ENCODE results near the gene ARHGAP18. TPM values are rescaled to one million over a fixed set of nuclear protein-coding genes. Genes with fewer than 3 reads are reported as not detected.

ARHGAP18 gene
- total RNA-seq, 1 donor from 2014 or later, result 24.4 TPM

DNA sequence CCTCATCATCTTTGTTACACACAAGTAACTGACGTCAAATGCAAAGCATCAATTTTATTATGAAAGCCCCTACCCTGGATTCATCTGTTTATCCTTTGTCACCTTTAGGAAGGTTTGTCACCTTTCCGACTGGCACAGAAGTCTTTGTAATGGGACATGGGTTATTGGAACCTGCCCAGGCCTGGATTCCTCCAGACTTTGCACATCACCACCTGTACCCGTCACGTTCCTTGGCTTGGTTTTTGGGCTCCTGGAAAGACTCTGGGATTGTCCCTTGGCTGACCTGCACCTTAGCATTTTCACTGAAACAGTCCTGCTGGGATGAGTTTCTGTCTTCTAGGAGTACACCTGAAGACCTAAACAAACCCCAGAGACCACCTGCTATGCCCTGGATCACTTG is 15.4 kb upstream of the ARHGAP18 start:
- DNase-seq (ENCODE audit: low spot score), result no peak

DNA sequence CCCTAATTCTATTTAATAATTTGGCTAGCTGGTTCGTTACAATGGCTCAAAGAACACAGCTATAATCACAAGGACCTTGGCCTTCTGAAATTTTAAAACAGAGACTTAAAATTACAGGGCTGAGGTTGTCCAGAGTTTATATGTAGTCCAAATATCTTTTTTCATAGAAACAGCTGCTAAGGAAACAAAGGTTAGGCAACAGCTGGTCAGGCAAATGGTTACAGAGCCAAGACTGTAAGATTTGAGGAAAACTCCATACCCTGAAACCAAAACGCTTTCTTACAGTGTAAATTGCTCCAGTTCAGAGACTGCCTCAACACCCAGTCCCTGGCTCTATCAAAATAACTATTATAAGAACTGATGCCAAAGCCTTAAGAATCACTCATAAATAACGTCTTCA is 9.7 kb upstream of the ARHGAP18 start:
- DNase-seq (ENCODE audit: low spot score), result no peak

DNA sequence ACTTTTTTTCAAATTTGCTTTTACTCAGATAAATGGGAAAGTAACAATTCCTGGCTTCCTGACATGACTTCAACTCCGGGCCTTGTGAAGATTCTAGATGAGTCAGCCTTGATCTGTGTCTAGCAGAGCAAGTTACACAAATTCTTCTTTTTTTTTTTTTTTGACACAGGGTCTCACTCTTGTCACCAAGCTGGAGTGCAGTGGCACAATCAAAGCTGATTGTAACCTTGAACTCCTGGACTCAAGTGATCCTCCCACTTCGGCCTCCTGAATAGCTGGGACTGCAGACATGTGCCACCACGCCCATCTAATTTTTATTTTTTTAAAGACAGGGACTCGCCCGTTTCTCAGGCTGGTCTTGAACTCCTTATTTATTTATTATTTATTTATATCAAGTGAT is 7.3 kb upstream of the ARHGAP18 start:
- no peak for DNase-seq (ENCODE audit: low spot score)

DNA sequence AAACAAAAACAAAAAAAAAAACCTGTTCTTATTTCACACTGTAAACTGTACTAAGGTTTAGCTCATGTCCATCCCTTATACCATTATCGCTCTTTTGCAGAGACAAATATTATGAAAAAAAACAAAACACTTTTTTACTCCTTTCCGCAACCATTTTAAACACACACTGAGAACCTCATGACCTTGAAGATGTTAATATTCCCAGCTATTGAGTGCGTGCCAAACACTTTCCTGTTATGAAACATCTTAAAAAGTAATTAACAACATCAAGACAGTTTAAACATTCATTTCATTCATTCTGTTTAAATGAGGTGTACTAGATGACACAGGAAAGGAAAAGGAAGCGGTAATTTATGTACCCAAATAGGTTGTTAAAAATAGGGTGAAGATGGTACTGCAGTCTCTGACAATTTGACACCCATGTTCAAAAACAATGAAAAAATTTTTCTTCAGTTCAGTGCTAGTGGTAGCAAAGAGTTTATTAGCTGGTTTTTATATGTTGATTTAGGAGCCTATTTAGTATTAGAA is 3.9 kb upstream of the ARHGAP18 start:
- no peak for DNase-seq (ENCODE audit: low spot score)

DNA sequence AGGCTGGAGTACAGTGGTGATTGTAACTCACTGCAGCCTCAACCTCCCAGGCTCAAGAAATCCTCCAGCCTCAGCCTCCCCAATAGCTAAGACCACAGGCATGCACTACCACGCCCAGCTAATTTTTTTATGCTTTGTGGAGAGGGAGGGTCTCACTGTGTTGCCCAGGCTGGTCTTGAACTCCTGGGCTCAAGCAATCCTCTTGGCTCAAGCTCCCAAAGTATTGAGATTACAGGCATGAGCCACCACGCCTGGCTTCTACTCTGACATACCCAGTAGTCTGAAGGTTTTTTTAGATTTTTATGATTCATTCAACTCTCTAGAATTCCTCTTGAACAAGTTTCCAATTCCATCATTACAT is 1.3 kb upstream of the ARHGAP18 start:
- DNase-seq (ENCODE audit: low spot score), result no peak

DNA sequence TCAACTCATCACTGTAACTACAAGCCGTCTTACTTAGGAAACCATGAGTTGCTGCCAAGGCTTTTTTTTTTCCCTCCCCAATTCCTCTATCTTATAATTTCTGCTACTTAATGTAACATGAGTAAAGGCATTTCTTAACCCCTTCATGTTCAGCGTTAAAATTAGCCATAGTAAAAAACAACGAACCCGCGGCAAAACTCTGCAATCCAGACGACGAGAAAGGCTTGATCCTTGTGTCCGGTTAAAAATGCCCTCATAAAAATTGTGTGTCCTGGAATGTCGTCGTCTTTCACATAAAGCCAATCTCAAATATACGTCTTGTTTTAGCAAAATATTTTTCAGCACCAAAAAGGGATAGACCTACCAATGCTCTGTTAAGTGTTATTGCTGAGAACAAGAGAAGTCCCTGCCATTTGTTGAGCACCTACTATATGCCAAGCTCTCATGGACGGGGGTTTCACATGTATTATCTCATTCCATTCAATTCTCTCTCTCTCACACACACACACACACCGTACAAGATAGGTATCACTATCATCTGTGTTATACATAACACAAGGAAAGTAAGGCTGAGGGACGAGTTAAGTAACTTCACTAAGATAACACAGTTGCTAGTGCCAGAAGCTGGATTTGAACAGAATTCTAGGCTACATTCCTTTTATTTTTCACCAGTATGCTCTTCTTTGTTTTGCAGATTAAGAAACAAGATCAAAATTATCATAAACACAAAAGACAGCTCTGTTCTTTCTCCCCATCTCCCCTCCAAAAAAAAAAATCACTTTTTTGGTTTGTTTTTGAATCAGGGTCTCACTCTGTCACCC is 683 bp upstream of the ARHGAP18 start:
- DNase-seq (ENCODE audit: low spot score), result no peak

DNA sequence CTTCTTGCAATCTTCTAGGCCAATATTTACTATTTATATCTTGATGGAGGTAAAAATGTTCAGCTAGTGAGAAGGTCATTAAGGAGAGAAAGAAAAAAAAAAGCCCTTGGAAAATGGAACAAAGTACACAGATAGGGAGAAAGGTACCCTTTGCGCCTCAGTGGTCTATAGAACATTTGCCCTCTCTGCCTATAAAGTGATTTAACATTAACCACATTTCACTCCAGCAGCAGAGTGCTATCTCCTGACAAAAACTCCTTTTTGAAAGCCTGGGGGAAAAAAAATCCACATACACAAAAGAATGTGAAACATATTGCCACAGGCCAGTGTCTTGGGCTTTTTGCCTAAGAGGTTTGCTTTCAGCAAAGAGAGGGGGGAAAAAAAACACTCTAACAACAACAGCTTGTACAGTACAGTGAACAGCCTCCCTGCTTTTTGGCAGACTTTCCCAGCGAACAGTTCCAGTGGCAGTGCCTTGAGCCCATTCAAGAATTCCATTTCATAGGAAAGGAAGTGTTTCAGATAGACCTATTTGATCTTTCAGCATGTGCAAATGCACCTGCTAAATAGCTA is 695 bp downstream of the ARHGAP18 start:
- DNase-seq (ENCODE audit: low spot score), result no peak

DNA sequence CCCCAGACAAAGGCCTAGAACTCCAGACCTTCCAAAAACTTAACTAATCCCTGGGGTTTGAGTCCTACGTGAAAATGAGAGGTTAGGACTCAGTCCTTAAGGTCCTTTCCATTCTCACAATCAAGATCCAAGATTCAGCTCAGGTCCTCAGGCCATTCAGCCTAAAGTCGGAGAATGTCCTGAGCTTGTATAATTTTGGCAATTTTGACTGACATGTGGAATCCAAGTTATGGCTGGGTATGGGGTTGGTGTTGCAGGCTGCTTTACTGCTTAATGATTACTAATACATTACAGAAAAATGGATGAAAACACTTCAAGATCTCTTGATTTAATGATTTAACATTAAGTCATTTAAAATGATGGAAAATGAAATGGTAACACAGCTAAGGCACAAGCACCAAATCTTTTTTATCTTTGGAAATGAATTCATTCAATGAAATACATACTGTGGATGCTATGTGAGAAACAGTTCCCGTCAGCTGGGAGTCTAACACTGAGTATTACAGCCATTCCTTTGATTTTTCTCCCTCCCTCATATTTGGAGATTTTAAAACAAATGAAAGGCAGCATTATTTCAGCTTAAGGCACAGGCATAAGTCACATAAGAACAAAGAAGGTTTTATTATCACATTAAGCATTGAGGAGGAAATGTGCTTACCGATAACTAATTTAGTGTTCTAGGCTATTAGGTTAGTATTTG is 1.3 kb downstream of the ARHGAP18 start:
- DNase-seq (ENCODE audit: low spot score), result no peak

DNA sequence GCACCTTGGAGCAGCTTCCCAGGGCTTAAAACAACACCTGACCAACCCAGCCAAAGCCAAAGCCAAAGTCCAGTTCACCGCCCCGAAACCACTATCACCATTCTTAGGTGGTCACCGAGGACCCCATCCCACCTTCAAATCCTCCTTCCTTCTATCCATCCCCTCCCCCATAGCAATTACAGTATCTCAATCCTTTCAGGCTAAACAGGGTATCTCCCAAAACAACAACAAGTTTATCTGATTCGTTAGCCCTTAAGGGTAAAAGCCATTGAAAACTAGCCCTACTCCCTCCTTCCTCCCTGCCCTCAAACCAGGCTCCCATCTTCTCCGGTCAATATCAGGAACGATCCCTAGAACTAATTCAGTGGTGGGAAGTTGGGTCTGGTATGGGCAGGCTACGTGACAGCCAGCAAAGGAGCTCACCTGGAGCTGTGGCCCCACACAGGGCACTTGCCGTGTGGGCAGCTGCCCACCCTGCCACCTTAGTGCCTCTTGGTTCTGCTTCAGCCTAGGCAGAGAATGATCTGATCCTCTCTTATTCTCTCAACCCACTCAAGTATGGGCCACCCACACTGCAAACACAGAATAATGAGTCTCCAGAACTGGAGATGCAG is 2.0 kb downstream of the ARHGAP18 start:
- DNase-seq (ENCODE audit: low spot score), result no peak

DNA sequence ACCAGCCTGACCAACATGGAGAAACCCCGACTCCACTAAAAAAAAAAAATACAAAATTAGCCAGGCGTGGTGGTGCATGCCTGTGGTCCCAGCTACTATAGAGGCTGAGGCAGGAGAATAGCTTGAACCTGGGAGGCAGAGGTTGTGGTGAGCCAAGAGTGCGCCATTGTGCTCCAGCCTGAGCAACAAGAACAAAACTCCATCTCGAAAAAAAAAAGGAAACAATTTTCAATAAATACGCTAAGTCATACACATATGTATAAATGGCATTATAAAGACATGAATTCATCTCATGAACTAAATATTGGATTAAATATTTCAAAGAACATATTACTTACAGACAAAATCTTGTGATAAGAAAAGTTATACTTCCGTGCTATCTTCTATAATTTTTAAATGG is 2.9 kb downstream of the ARHGAP18 start:
- no peak for DNase-seq (ENCODE audit: low spot score)

DNA sequence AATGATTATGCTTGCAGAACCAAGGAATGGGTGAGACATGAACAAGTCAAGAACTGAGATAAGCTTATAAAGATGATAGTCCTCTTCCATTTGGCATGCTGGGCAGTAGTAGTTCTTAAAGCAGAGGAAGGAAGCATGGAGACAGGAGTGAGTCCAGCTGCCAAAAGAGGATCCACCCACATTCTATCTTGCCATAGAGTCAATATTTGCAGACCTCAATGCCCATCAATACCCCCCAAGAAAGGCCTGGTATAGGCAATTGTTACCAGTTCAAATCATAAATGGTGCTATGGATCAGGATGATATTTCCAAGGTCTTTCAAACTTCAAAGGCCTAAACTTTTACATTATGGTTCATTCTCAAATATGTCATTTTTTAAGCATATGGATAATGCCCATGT is 4.8 kb downstream of the ARHGAP18 start:
- no peak for DNase-seq (ENCODE audit: low spot score)

DNA sequence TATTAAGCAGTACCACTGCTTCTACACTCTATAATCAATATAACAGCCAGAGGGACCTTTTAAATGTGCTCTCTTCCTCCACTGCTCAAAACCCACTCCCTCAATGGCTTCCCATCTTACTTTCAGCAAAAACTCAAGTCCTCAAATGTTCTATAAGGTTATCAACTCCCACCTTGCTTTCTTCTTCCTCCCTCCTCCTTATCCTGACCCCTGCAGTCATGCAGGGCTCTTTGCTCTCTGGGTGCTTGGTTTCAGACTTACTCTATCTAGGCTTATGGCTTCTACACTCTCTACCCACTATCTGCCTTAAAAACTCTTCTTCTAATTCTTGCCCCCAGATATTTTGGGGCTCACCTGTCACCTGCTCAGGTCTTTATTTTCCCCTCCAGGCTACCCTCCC is 5.3 kb downstream of the ARHGAP18 start:
- DNase-seq (ENCODE audit: low spot score), result no peak

DNA sequence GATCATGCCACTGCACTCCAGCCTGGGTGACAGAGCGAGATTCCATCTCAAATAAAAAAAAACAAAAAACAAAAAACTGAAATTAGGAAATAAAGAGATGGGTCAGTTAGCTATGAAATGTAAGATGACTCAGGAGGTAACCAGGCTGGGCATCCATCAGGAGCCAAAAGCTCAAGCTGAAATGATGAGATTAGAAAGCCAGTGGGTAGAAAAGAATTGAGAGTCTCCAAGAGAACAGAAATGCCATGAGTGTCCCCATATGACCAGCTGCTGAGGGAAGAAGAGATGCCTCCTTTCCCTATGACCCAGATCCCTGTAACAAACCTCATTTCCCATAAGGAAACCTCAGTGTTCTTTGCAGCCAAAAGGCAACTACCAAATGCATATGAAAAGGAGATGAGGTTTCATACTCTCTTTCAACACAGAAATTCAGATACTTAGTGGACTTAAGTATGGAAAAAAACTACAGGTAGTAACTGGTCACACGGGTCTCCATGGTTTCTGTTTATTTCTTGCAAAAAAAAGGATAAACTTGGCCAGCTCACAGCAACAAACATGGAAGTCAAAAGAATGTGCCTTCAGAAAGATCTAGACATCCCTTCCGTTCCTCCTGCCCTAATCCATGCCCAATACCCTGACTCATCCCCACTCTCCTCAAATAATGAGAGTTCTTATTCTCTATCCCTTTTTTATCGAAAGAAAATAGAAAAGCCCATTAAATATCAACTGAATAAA is 8.1 kb downstream of the ARHGAP18 start:
- DNase-seq (ENCODE audit: low spot score), result no peak

DNA sequence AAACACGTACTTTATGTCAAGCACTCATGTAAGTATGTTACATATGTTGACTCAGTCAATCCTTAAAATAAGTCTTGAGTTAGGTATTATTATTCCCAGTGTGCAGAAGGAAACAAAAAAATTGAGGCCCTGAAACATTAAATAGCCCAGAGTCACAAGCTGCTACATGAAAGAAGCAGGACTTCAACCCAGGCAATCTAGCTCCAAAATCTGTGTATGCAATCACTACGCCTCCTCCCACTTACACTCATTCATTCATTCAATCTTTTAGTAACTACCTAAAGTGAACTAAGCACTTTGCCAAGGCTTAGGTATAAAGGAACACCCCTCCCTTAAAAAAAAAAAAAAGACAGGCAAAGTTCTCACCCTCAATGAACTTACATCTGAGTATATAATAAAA is 9.3 kb downstream of the ARHGAP18 start:
- DNase-seq (ENCODE audit: low spot score), result no peak

DNA sequence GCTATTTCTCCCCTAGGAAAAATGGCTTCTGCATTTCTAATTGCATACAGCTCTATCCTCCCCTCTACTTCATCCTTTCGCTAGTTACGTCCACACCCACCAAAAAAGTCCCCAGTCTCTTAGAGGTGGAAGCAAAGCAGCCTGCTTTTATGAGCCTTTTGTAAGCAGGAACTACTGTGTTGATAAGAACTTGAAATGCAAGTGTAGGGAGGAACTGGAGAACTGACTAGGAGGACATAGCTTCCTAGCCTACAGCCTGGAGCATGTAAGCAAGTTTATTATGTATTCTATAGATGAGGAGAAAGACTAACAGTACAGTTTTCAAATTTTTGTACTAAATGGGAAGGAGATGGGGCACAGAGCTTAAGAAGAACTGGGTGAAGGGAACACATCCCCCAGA is 10.3 kb downstream of the ARHGAP18 start:
- DNase-seq (ENCODE audit: low spot score), result no peak

DNA sequence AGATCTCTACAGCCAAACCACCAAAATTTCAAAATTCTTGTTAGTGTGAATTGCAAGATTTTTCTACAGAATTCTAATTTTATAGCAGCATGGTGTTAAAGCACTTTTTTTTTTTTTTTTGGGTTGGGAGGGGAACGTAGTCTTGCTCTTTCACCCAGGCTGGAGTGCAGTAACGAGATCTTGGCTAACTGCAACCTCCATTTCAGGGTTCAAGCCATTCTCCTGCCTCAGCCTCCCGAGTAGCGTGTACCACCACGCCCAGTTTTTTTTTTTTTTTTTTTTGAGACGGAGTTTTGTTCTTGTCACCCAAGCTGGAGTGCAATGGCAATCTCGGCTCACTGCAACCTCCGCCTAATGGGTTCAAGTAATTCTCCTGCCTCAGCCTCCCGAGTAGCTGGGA is 11.5 kb downstream of the ARHGAP18 start:
- no peak for DNase-seq (ENCODE audit: low spot score)

DNA sequence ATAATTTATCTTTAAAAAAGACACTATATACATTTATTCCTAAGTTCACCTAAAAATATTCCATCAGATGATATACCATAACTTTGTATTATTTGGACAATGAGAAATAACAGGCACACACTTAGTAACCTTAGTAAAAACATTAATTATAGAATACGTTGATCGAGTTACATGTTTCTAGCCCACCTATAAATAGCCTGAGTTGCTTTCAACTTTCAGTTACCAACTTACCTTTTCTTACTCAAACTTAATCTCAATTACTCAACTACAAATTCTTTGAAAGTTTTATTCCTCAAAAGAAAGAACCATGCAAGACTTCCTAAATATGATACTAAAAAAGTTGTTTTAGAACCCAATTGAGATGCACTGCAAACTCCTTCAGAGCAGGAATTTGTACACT is 12.2 kb downstream of the ARHGAP18 start:
- no peak for DNase-seq (ENCODE audit: low spot score)

DNA sequence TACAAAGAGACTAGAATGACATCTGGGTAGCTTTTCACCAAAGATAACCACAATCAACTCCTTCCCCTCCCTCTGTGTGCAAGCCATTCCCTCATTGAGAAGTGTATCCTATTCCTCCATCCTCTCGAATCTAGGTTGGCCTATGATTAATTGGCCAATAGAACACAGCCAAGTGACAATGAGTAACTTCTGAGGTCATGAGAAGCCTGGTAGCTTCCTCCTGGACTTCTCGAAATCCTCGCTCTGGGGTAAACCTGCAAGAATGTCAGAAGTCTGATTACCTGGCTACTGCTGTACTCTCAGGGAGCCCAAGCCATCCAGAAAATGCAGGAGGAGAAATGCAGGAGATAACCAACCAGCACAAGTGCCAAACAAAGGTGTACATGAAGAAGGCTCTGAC is 13.1 kb downstream of the ARHGAP18 start:
- no peak for DNase-seq (ENCODE audit: low spot score)

DNA sequence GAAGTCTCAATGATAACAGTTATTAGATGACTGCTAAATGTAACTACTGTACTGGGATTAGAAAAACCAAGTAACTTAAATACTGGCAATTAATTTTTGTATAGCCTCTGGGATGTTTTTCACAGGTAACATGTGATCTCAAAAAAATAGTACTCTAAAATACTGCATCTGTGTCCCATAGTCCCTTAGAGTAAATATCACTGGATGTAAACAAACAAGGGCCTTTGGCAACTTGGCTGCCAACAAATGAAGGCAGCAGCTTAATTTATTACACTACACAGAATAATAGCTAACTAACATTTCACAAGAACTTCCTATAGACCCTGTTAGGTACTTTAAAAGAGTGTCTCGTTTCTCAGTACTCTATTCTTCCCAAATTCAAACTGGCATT is 14.0 kb downstream of the ARHGAP18 start:
- DNase-seq (ENCODE audit: low spot score), result no peak

DNA sequence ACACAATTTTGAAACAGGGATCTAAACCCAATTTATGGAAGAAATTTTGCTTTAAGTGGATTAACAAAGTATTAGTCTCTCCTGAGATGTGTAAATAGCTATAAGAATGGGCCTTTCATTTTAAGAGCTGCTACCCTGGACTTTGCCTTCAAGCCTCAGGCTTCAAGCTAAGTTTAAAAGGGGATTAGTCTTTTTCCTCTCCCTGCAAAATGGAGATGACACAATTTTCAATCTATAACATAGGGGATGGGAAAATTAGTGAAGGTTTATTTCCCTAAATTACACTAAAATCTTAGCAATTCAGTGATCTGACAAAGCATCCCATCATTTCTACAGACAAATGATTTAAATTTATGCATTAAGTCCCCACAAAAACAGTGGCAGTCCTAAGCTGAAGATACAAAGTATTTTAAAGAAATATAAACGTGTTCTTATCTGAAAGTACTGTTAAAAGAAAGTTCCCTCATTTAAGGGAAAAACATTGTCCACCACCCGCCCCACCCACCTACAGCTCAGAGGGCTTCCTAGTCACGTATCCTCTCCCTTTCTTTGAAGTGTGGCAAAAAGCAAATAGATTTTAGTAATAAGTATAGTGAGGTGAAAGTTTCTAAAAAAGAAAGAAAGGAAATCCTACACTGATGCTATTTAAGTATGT is 14.5 kb downstream of the ARHGAP18 start:
- no peak for DNase-seq (ENCODE audit: low spot score)

DNA sequence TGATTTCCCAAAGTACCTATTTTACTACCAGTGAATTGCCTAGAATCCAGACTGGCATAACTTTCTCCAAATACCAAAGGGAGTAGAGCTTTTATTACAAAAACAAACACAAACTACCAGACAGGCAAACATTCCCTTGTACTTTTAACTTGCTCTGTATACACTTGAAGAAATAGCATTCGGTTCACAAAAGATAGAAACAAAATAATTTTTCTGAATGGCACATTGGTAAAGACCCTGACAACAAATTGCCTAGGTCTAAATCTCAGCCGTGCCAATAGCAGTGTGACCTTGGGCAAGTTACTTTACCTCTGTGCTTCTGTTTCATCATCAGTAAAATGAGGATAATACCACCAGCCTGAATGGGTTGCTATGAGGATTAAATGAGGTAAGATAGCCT is 15.9 kb downstream of the ARHGAP18 start:
- no peak for DNase-seq (ENCODE audit: low spot score)

Measured in mesenteric fat pad (tissue), 1 donor.